Renal pelvis (tissue), 3 donors: ENCODE data around the gene DOK4. TPM values are rescaled to one million over a fixed set of nuclear protein-coding genes. Genes with fewer than 3 reads are reported as not detected.

Experiments
- polyA plus RNA-seq, 3 donors: library from polyadenylated mRNA; unstranded; fragments of 120-200 nt; gene quantifications; one replicate each; pipeline ENCODE4 v1.2.1, GENCODE V29; 2013; ENCODE audit not compliant: insufficient read length in 3 of 3

DOK4 gene
- polyA plus RNA-seq, 3 donors = 34.3 to 36.8 (median 35.0) TPM

Other genes with a start within 250 kb of the DOK4 start
- 10 to 100 TPM; 70.7 to 71.1 (median 70.9) TPM for gene ARL2BP, start 241.2 kb downstream of the DOK4 start, polyA plus RNA-seq
- gene PLLP, start 201.8 kb downstream of the DOK4 start, polyA plus RNA-seq = 10 to 100 TPM; 22.5 to 26.6 (median 24.7) TPM
- gene CCL22, start 127.7 kb downstream of the DOK4 start, polyA plus RNA-seq = under 1 TPM; 0.06 to 0.18 (median 0.13) TPM
- gene CX3CL1, start 114.0 kb downstream of the DOK4 start, polyA plus RNA-seq = 10 to 100 TPM; 30.3 to 33.2 (median 32.3) TPM
- under 1 TPM in 2 of 3 donors, not detected in 1; 0.21 to 0.43 TPM for gene CCL17, start 81.7 kb downstream of the DOK4 start, polyA plus RNA-seq
- 100 to 1,000 TPM in 1 of 3 donors, 10 to 100 TPM in 2; 95.5 to 100 (median 98.5) TPM for gene CIAPIN1, start 39.1 kb downstream of the DOK4 start, polyA plus RNA-seq
- 100 to 1,000 TPM; 100 to 114 (median 114) TPM for gene COQ9, start 39.0 kb downstream of the DOK4 start, polyA plus RNA-seq
- 10 to 100 TPM; 84.1 to 87.3 (median 86.4) TPM for gene POLR2C, start 23.8 kb downstream of the DOK4 start, polyA plus RNA-seq
- 10 to 100 TPM; 15.3 to 20.6 (median 19.6) TPM for gene CCDC102A, start 50.1 kb upstream of the DOK4 start, polyA plus RNA-seq
- gene ADGRG5, start 56.1 kb upstream of the DOK4 start, polyA plus RNA-seq = 1 to 10 TPM; 1.1 to 1.8 (median 1.1) TPM
- 10 to 100 TPM; 72.4 to 84.0 (median 79.6) TPM for gene ADGRG1, start 142.1 kb upstream of the DOK4 start, polyA plus RNA-seq
- under 1 TPM in 2 of 3 donors, not detected in 1; 0.24 to 0.51 TPM for gene ADGRG3, start 181.8 kb upstream of the DOK4 start, polyA plus RNA-seq
- 1 to 10 TPM; 3.3 to 7.8 (median 3.9) TPM for gene DRC7, start 208.3 kb upstream of the DOK4 start, polyA plus RNA-seq
- 10 to 100 TPM; 25.4 to 26.5 (median 25.6) TPM for gene KATNB1, start 249.3 kb upstream of the DOK4 start, polyA plus RNA-seq